Heart right ventricle (tissue), 16 donors: ENCODE measurements around the gene RNF157. TPM values are rescaled to one million over a fixed set of nuclear protein-coding genes. Genes with fewer than 3 reads are reported as not detected.
"Not testable (repeated sequence)": the region's sequence is repeated elsewhere in the genome, so short reads cannot be mapped to it uniquely, and the experiment has no call there.

Experiments used
- ATAC-seq, 8 donors: fragments of 200-7000 bp; cut with Tn5 transposase; one replicate each; pipeline ENCODE4 v1.9.1; 2020; ENCODE audit warnings: mild to moderate bottlenecking in 8 of 8, moderate library complexity in 8 of 8, moderate number of reproducible peaks in 1 of 8
- DNase-seq, 2 donors: peaks; one replicate each; pipeline ENCODE4 v3.0.0-alpha.2; 2020
- H3K27ac ChIP-seq, 10 donors: fragments of 200-600 bp; sonication (generic) in 2 of 10; one replicate each; pipeline versions ENCODE4 v1.5.0 to v1.8.0; 2020 to 2022; ENCODE audit warnings: mild to moderate bottlenecking in 3 of 10
- H3K27me3 ChIP-seq, 7 donors: fragments of 200-600 bp; one replicate each; pipeline ENCODE4 v1.8.0; 2021 to 2022; ENCODE audit warnings: mild to moderate bottlenecking in 2 of 7
- H3K36me3 ChIP-seq, 9 donors: fragments of 200-600 bp; sonication (generic) in 1 of 9; one replicate each; pipeline versions ENCODE4 v1.5.0 to v1.8.0; 2020 to 2022; ENCODE audit warnings: mild to moderate bottlenecking in 2 of 9
- H3K4me1 ChIP-seq, 9 donors: fragments of 200-600 bp; sonication (generic) in 1 of 9; one replicate each; pipeline versions ENCODE4 v1.5.0 to v1.8.0; 2020 to 2022; ENCODE audit warnings: mild to moderate bottlenecking in 4 of 9
- H3K4me3 ChIP-seq, 10 donors: fragments of 200-600 bp; sonication (generic) in 2 of 10; one replicate each; pipeline versions ENCODE4 v1.5.0 to v1.8.0; 2020 to 2022; ENCODE audit warnings: mild to moderate bottlenecking in 7 of 10, moderate library complexity in 2 of 10
- H3K9me3 ChIP-seq, 11 donors: fragments of 200-600 bp in 10 of 11; sonication (generic) in 2 of 11; one replicate each; pipeline versions ENCODE4 v1.5.0 to v1.8.0; 2013 to 2022; ENCODE audit warnings: mild to moderate bottlenecking in 2 of 11, control low read depth in 1 of 11, moderate library complexity in 1 of 11
- CTCF ChIP-seq, 9 donors: fragments of 200-600 bp; sonication (generic) in 2 of 9; IDR thresholded peaks; one replicate each; pipeline versions ENCODE4 v1.5.0 to v1.8.0; 2021 to 2022; ENCODE audit warnings: antibody characterized with exemption in 9 of 9, mild to moderate bottlenecking in 5 of 9, moderate library complexity in 1 of 9
- WGBS, 2 donors: extraction: QIAGEN DNeasy Blood & Tissue Kit; methylation state at CpG; one replicate each; pipeline ENCODE4 v1.1.7; 2013; ENCODE audit warnings: inconsistent platforms in 1 of 2; 5-methylcytosine and 5-hydroxymethylcytosine counted together
- intact Hi-C, 10 donors: fragments of 100-400 bp; cut with DNase I; formaldehyde crosslinking; loops; one replicate each; pipeline versions ENCODE4 v1.11.1 to v1.14.2; 2022
- polyA plus RNA-seq, 2 donors: library from polyadenylated mRNA; stranded (reverse); fragments of 200-250 nt; gene quantifications; one replicate each; pipeline ENCODE4 v1.2.3, GENCODE V29; 2013
- total RNA-seq, 10 donors: library from RNA; stranded (reverse); fragmentation: NEBNext Ultra II Directional in 3 of 10; extraction: Animal tissue kit (Norgen Biotek cat#: 25700) in 3 of 10; gene quantifications; one replicate each; pipeline versions ENCODE4 v1.2.1 to v1.2.4, GENCODE V29; 2021 to 2023
- donor health status: Arrhythmogenic right ventricular cardiomyopathy.
- donor health status: ischemic (EF 13 %, LVEDD 7.1; RV severe dilation, severe dysfunction).
- donor health status: healthy with polysubstance abuse.
- donor health status: DM: no; HTN: yes; CAD: no.
- donor health status: DM: no; HTN: no; CAD: no.
- donor health status: ischemic (EF 25% LVEDD 6.9; RV normal size, moderate dysfunction).
- donor health status: ischemic (EF 25% LVEDD 5.7; RV mildly dilated, moderate dysfunction).
- donor health status: healthy.
- donor health status: DM: yes; HTN: yes; CAD: no.
- donor health status: Ischemic cardiomyopathy.
- donor health status: ischemic (EF 35%, LVEDD 5.7; RV mildly dilated, moderate dysfunction).
- donor health status: nonischemic (EF 11% LVEDD 7.7; RV severe dilation, severe dysfunction).
- donor health status: DM: yes; HTN: yes; CAD: no.
- donor health status: PGD.
- donor health status: ischemic (EF 29% LVEDD 5.4; RV normal size, mild dysfunction).
- donor health status: nonischemic (EF 23%, LVEDD 6.1; RV moderate dilation, normal function).

The RNF157 gene
- total and polyA plus RNA-seq, 12 donors: 1.3 to 18.8 (median 3.4) TPM

- H3K4me3 ChIP-seq: no peak overlapping the region
- H3K27me3 ChIP-seq: peaks cover 0 to 5% (median 0%) of the 10 kb centered on the region in 7 donors
- no peak for TF ChIP-seq CTCF (IDR thresholded peaks at IDR 0.05)
- ATAC-seq (no peak), DNase-seq (no peak)
- H3K36me3 ChIP-seq: no peaks in the 10 kb centered on the region
- no peak overlapping the region for H3K27ac ChIP-seq
- H3K4me1 ChIP-seq: no peaks in the 10 kb centered on the region
- intact Hi-C loops: no loop called here
- no peaks in the 10 kb centered on the region for H3K9me3 ChIP-seq
- WGBS, 2 donors: 95 to 98% methylated on average over 6 of the region's 6 CpGs
Measured at GRCh38 chr17:76233588-76234353, 6.5 kb downstream of the RNF157 start.

GRCh38 chr17:76232342-76232741 lies 8.0 kb downstream of the RNF157 start:
- H3K4me1 ChIP-seq: no peaks in the 10 kb centered on the region
- H3K27ac ChIP-seq: no peak overlapping the region
- H3K4me3 ChIP-seq: no peak overlapping the region
- no peaks in the 10 kb centered on the region for H3K36me3 ChIP-seq
- intact Hi-C loops: no loop called here
- H3K27me3 ChIP-seq: no peaks in the 10 kb centered on the region
- 75 to 94% methylated on average over 2 of the region's 2 CpGs for WGBS, 2 donors
- no peaks in the 10 kb centered on the region for H3K9me3 ChIP-seq
- ATAC-seq: no peak
- TF ChIP-seq CTCF (IDR thresholded peaks at IDR 0.05): no peak
- no peak for DNase-seq

GRCh38 chr17:76226749-76227148 lies 13.5 kb downstream of the RNF157 start:
- not testable (repeated sequence) for H3K36me3 ChIP-seq, H3K4me1 ChIP-seq, H3K27me3 ChIP-seq, H3K27ac ChIP-seq, DNase-seq, H3K9me3 ChIP-seq, H3K4me3 ChIP-seq, ATAC-seq
- WGBS, 2 donors: 90 to 91% methylated on average over 19 of the region's 19 CpGs
- intact Hi-C loops: loop anchor here in 1 of 10 donors (5.0 kb wide), 1 partner anchor 1556 kb away; no protein-coding TSS in a partner anchor

GRCh38 chr17:76225373-76226086 lies 14.8 kb downstream of the RNF157 start:
- ATAC-seq, H3K9me3 ChIP-seq, H3K4me3 ChIP-seq, H3K27me3 ChIP-seq, H3K4me1 ChIP-seq, DNase-seq, H3K36me3 ChIP-seq, H3K27ac ChIP-seq: not testable (repeated sequence)
- WGBS, 2 donors: 79 to 80% methylated on average over 6 to 7 of the region's 7 CpGs
- intact Hi-C loops: loop anchor here in 1 of 10 donors (5.0 kb wide), 1 partner anchor 1557 kb away; no protein-coding TSS in a partner anchor

GRCh38 chr17:76223802-76224201 lies 16.5 kb downstream of the RNF157 start:
- Histone ChIP-seq H3K27ac (no peak overlapping the region), H3K27me3 (no peaks in the 10 kb centered on the region), H3K36me3 (no peaks in the 10 kb centered on the region), H3K9me3 (no peaks in the 10 kb centered on the region), H3K4me3 (no peak overlapping the region), H3K4me1 (no peaks in the 10 kb centered on the region)
- no peak for TF ChIP-seq CTCF (IDR thresholded peaks at IDR 0.05)
- WGBS, 2 donors: 92 to 97% methylated on average over 1 of the region's 1 CpG
- ATAC-seq (no peak), DNase-seq (no peak)
- intact Hi-C loops: no loop called here
